Measurements from ENCODE around the gene PPP2R3B.

DNA sequence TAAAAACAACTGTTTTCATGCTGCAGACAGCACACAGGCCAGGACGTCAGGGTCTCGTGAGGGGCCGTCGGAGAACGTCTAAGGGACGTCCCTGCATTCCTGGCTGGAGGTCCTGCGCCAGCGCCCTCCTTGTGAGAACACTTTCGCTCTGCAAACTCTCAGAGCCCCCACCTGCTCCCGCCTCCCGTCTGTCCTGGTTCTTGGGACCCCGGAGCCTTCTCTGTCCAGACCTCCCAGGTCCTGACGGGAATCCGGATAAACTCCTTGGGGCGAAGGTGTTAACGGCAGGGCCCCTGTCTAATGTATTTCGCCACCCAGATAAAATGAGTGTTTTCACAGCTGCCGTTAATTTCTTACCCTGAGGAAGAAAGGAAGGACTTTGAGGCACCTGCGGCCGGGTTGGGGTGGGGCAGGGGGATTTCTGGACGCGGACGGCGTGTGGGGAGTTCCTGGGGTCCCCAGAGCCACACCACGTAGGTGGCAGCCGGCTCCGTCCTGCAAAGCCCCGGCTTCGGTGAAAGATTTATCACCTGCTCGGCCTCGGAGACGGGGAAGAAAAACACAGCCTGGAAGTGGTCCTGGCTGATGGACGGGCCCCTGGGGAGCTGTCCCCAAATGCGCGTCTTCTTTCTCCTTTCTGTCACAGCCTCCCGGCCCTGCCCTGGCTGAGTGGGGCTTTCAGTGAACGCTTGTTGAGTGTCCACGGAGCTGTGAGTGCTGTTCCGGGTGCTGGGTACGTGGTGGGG is 35.1 kb upstream of the PPP2R3B start:
- TF ChIP-seq, protein P1, sequence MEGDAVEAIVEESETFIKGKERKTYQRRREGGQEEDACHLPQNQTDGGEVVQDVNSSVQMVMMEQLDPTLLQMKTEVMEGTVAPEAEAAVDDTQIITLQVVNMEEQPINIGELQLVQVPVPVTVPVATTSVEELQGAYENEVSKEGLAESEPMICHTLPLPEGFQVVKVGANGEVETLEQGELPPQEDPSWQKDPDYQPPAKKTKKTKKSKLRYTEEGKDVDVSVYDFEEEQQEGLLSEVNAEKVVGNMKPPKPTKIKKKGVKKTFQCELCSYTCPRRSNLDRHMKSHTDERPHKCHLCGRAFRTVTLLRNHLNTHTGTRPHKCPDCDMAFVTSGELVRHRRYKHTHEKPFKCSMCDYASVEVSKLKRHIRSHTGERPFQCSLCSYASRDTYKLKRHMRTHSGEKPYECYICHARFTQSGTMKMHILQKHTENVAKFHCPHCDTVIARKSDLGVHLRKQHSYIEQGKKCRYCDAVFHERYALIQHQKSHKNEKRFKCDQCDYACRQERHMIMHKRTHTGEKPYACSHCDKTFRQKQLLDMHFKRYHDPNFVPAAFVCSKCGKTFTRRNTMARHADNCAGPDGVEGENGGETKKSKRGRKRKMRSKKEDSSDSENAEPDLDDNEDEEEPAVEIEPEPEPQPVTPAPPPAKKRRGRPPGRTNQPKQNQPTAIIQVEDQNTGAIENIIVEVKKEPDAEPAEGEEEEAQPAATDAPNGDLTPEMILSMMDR (IDR thresholded peaks at IDR 0.05), result no peak
- TF ChIP-seq POLR2A (IDR thresholded peaks at IDR 0.05), result no peak

Measured in Peyer's patch (tissue), 4 donors.